Lower lobe of right lung (tissue), 2 donors: Measurements from ENCODE around the gene DYNLT1. TPM values are rescaled to one million over a fixed set of nuclear protein-coding genes. Genes with fewer than 3 reads are reported as not detected.

ENCODE experiments used
- ATAC-seq, 2 donors: fragments of 200-7000 bp; cut with Tn5 transposase; one replicate each; pipeline ENCODE4 v1.9.1; 2020 to 2022; ENCODE audit warnings: mild to moderate bottlenecking in 2 of 2, moderate library complexity in 2 of 2
- DNase-seq: peaks from one replicate; pipeline ENCODE4 v3.0.0-alpha.2; 2020
- H3K27ac ChIP-seq: fragments of 200-600 bp; one replicate; pipeline ENCODE4 v1.8.0; 2022
- H3K27me3 ChIP-seq: fragments of 200-600 bp; one replicate; pipeline ENCODE4 v1.8.0; 2022; ENCODE audit warnings: low read depth
- H3K36me3 ChIP-seq: fragments of 200-600 bp; one replicate; pipeline ENCODE4 v1.8.0; 2022; ENCODE audit warnings: mild to moderate bottlenecking
- H3K4me1 ChIP-seq: fragments of 200-600 bp; one replicate; pipeline ENCODE4 v1.8.0; 2022
- H3K4me3 ChIP-seq: fragments of 200-600 bp; one replicate; pipeline ENCODE4 v1.8.0; 2022; ENCODE audit warnings: mild to moderate bottlenecking
- H3K9me3 ChIP-seq: fragments of 200-600 bp; one replicate; pipeline ENCODE4 v1.8.0; 2022
- intact Hi-C: fragments of 100-400 bp; cut with DNase I; formaldehyde crosslinking; loops from one replicate; pipeline ENCODE4 v1.11.0; 2022
- total RNA-seq: library from RNA; stranded (reverse); fragmentation: NEBNext Ultra II Directional; extraction: Animal tissue kit (Norgen Biotek cat#: 25700); gene quantifications from one replicate; pipeline ENCODE4 v1.2.1, GENCODE V29; 2021
- TF ChIP-seq, protein P1 (sequence below): fragments of 200-600 bp; IDR thresholded peaks from one replicate; pipeline ENCODE4 v1.8.0; 2022; ENCODE audit warnings: antibody characterized with exemption, mild to moderate bottlenecking
- donor health status: DM: no; HTN: yes; CAD: no; lungs with severe emphysema.

Gene DYNLT1
- total RNA-seq, 1 donor from 2014 or later: 101 TPM

DNA sequence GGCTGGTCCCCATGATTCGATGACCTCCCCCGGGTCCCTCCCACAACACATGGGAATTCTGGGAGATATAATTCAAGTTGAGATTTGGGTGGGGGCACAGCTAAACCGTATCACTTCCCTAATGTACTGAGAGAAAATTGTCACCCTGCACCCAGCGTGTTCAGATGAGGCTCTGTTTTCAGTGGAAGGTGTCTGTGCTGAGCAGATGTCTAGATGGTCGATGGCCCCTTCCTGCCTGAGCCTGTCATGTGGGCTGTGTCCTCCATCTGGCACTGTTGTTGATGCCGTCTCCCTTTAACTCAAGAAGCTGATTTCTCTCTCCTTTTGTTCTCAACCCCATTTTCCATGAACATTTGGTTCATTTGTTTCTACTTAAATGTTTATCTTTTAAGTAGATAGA, 47.7 kb downstream of the DYNLT1 start:
- DNase-seq: no peak
- Histone ChIP-seq H3K9me3 (no peaks in the 10 kb centered on the region), H3K4me3 (no peak overlapping the region), H3K4me1 (no peaks in the 10 kb centered on the region), H3K36me3 (peaks cover 81% of the 10 kb centered on the region), H3K27ac (no peak overlapping the region), H3K27me3 (no peaks in the 10 kb centered on the region)
- no peak for ATAC-seq
- TF ChIP-seq, protein P1, sequence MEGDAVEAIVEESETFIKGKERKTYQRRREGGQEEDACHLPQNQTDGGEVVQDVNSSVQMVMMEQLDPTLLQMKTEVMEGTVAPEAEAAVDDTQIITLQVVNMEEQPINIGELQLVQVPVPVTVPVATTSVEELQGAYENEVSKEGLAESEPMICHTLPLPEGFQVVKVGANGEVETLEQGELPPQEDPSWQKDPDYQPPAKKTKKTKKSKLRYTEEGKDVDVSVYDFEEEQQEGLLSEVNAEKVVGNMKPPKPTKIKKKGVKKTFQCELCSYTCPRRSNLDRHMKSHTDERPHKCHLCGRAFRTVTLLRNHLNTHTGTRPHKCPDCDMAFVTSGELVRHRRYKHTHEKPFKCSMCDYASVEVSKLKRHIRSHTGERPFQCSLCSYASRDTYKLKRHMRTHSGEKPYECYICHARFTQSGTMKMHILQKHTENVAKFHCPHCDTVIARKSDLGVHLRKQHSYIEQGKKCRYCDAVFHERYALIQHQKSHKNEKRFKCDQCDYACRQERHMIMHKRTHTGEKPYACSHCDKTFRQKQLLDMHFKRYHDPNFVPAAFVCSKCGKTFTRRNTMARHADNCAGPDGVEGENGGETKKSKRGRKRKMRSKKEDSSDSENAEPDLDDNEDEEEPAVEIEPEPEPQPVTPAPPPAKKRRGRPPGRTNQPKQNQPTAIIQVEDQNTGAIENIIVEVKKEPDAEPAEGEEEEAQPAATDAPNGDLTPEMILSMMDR: no peak
- intact Hi-C loops: no loop called here

DNA sequence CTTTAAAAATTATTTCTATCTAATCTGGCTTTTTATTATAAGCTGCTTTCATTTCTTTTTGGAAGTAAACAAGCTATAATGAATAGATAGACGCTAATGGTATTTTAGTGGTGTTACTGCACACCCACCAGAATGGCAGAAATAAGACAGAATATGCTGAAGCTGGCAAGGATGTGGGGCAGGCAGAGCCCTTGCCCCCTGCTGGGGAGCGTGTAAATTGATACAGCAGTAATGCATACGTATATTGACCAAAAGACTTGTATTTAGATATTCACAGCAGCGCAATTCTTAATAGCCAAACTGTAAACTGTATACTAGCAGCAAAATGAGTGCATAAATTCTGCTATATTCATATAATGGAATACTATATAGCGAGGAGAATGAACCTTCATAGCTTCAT, 49.3 kb downstream of the DYNLT1 start:
- DNase-seq (no peak), ATAC-seq (no peak)
- Histone ChIP-seq H3K4me3 (no peak overlapping the region), H3K4me1 (no peaks in the 10 kb centered on the region), H3K27me3 (no peaks in the 10 kb centered on the region), H3K9me3 (no peaks in the 10 kb centered on the region), H3K27ac (no peak overlapping the region), H3K36me3 (peaks cover 82% of the 10 kb centered on the region)
- intact Hi-C loops: no loop called here
- TF ChIP-seq, protein P1: peak; percentile 18

DNA sequence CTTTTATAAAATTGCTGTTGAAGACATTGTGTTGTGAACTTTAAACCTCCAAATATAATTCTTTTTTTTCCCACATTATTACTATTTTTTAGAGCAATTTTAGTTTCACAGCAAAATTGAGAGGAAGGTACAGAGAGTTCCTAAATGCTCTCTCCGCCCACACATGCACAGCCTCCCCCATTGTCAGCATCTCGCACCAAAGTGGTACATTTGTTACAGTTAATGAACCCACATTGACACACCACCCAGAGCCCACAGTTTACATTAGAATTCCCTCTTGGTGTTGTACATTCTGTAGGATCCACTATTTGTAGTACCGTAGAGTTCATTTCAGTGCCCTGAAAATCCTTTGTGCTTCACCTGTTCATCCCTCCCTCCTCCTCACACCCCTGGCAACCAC, 50.9 kb downstream of the DYNLT1 start:
- no peak for ATAC-seq
- Histone ChIP-seq H3K27ac (no peak overlapping the region), H3K9me3 (no peaks in the 10 kb centered on the region), H3K4me3 (no peak overlapping the region), H3K27me3 (no peaks in the 10 kb centered on the region), H3K36me3 (peaks cover 85% of the 10 kb centered on the region), H3K4me1 (no peaks in the 10 kb centered on the region)
- TF ChIP-seq, protein P1: no peak
- no peak for DNase-seq
- intact Hi-C loops: no loop called here

DNA sequence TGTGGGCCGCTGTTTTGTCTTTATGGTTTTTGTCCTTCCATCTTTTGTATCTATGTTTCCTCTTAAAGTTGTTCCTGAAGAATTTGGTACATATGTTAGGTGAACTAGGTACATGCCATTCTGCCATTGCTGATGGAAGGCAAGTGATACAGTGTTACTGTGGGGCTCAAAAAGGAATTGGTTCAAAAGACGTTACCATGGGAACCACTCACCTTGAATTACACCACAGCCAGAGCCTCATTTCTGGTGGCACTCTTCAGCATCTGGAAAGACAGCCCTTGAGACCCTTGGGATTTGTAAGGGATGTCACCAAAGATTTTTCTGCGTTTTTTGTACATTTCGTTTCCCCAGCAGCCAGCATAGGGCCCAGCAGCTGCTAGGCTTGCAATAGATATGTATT, 52.7 kb downstream of the DYNLT1 start:
- no peak for DNase-seq
- no peak overlapping the region for H3K4me3 ChIP-seq
- no peaks in the 10 kb centered on the region for H3K9me3 ChIP-seq
- no peaks in the 10 kb centered on the region for H3K27me3 ChIP-seq
- TF ChIP-seq, protein P1: no peak
- peaks cover 97% of the 10 kb centered on the region for H3K36me3 ChIP-seq
- intact Hi-C loops: no loop called here
- H3K4me1 ChIP-seq: no peaks in the 10 kb centered on the region
- no peak for ATAC-seq
- H3K27ac ChIP-seq: no peak overlapping the region

DNA sequence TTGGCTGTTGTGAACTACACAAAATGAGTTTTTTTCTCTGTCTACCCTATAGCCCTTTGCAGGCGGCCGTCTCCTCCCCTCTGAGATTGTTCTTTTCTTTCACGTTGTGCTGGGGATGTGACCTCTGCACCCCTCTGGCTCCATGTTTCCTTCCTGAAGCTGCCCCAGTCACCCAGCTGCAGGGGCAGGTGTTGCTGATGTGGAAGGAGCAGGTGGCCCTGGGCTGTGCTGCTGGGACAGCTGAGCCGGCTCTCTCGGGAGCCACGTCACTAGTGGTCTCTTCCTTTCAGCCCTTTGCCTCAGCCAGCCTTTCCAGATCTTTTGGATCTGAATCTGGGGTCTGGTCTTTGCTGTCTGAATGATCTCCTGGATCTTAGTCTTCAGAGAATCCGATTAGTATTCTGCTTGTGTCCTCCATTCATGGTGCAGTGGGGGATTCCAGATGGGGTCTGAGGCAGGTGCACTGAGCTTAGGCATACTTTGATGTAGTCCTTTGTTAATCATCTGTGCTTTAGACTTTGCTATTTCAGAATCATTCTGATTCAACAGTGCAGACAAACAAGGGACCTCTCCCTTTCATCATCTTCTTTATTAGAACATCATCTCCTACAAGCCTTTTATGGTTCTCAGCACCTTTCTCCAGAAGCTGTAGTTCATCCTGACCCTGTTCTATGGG, 53.3 kb downstream of the DYNLT1 start:
- no peaks in the 10 kb centered on the region for H3K9me3 ChIP-seq
- no peak for ATAC-seq
- H3K4me3 ChIP-seq: no peak overlapping the region
- DNase-seq: no peak
- no peaks in the 10 kb centered on the region for H3K4me1 ChIP-seq
- TF ChIP-seq, protein P1: no peak
- intact Hi-C loops: no loop called here
- no peaks in the 10 kb centered on the region for H3K27me3 ChIP-seq
- H3K27ac ChIP-seq: no peak overlapping the region
- peaks cover 97% of the 10 kb centered on the region for H3K36me3 ChIP-seq
